ENCODE data around the gene IFNE.
"Not testable (repeated sequence)": the region's sequence is repeated elsewhere in the genome, so short reads cannot be mapped to it uniquely, and the experiment has no call there.

Gene IFNE

GRCh38 chr9:21481470-21482056, 550 bp downstream of the IFNE start:
- no peak for DNase-seq

GRCh38 chr9:21479152-21479702, 2.9 kb downstream of the IFNE start:
- no peak for DNase-seq

GRCh38 chr9:21477466-21477865, 4.6 kb downstream of the IFNE start:
- no peak for DNase-seq

GRCh38 chr9:21473236-21473635, 8.9 kb downstream of the IFNE start:
- DNase-seq, result no peak

- DNase-seq, result no peak
These were observed 12.0 kb downstream of the IFNE start for GRCh38 chr9:21470126-21470525.

- DNase-seq, result peak; percentile 57
These were observed 16.1 kb downstream of the IFNE start for GRCh38 chr9:21465859-21466518.

- no peak for DNase-seq
These were observed 17.0 kb downstream of the IFNE start for GRCh38 chr9:21465138-21465537.

- DNase-seq, result no peak
These were observed 20.7 kb downstream of the IFNE start for GRCh38 chr9:21461377-21461776.

GRCh38 chr9:21455320-21455719, 26.8 kb downstream of the IFNE start:
- peak; percentile 16 for DNase-seq

GRCh38 chr9:21454149-21454548, 28.0 kb downstream of the IFNE start:
- no peak for DNase-seq

- no peak for DNase-seq
These were observed 29.4 kb downstream of the IFNE start for GRCh38 chr9:21452681-21453080.

GRCh38 chr9:21450733-21451394, 31.2 kb downstream of the IFNE start:
- DNase-seq, result no peak

- not testable (repeated sequence) for DNase-seq
These were observed 32.8 kb downstream of the IFNE start for GRCh38 chr9:21449312-21449711.

- no peak for DNase-seq
These were observed 38.1 kb downstream of the IFNE start for GRCh38 chr9:21443849-21444625.

GRCh38 chr9:21440139-21440538, 42.0 kb downstream of the IFNE start, which contains the start of gene IFNA1:
IFNA1 (plus strand) TSS chr9:21440439; CDS start chr9:21440508, 69 bp downstream.
- no peak for DNase-seq

GRCh38 chr9:21435015-21435383, 47.1 kb downstream of the IFNE start:
- not testable (repeated sequence) for DNase-seq

GRCh38 chr9:21434202-21435014, 47.7 kb downstream of the IFNE start:
- DNase-seq, result peak; percentile 67

- no peak for DNase-seq
These were observed 49.3 kb downstream of the IFNE start for GRCh38 chr9:21432672-21433425.

Measured in hematopoietic multipotent progenitor cell treated with erythropoietin and hydrocortisone succinate and interleukin-3 and kit ligand, for 8 days (in vitro differentiated cells).